Measurements from ENCODE around the gene EEF1G. TPM values are rescaled to one million over a fixed set of nuclear protein-coding genes. Genes with fewer than 3 reads are reported as not detected.

EEF1G gene, protein sequence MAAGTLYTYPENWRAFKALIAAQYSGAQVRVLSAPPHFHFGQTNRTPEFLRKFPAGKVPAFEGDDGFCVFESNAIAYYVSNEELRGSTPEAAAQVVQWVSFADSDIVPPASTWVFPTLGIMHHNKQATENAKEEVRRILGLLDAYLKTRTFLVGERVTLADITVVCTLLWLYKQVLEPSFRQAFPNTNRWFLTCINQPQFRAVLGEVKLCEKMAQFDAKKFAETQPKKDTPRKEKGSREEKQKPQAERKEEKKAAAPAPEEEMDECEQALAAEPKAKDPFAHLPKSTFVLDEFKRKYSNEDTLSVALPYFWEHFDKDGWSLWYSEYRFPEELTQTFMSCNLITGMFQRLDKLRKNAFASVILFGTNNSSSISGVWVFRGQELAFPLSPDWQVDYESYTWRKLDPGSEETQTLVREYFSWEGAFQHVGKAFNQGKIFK
- 1,728 and 1,795 TPM in 2 replicates for polyA plus RNA-seq (2011; rRNA removed)
- polyA plus RNA-seq (2012; cell fraction: cytosol; rRNA removed): 1,512 and 1,621 TPM in 2 replicates
- 865 and 1,060 TPM in 2 replicates for polyA plus RNA-seq (2012; cell fraction: nucleus; rRNA removed)
- polyA plus RNA-seq (2017; fragmentation: RNase III; extraction: RNeasy Plus Mini Kit Qiagen cat#74134 plus additional on column Dnase treatment): 1,570 to 1,588 TPM (median 1,580 TPM) in 3 replicates
- 1,998 and 2,695 TPM in 2 replicates for polyA minus RNA-seq (2011; rRNA and poly(A)+ RNA removed)

- Histone ChIP-seq H3K4me1 (peaks cover 41% of the 10 kb centered on the region), H3K27ac (peak within 1 kb of the TSS; percentile 93 to 94), H3K4me2 (peak within 1 kb of the TSS; percentile 94), H3K9me3 (no peaks in the 10 kb centered on the region), H3K4me3 (peak within 1 kb of the TSS; percentile 97)
- ATAC-seq: peak; percentile 91 to 96
- peak; percentile 99 to 100 for DNase-seq (ENCODE audit: low read depth in 1 of 2, low spot score in 1 of 2)
- FAIRE-seq: no peak
- WGBS (ENCODE audit: missing lambda C conversion rate): 2% methylated on average over 33 of the region's 46 CpGs
- ChIA-PET CTCF (interaction anchor here (0.7 to 2.5 kb wide), 7 partner anchors 10 to 179 kb away, joined by 3 to 13 read pairs (median 4); no protein-coding TSS in a partner anchor), POLR2A (interaction anchor here (0.6 to 2.8 kb wide), 31 partner anchors 8 to 1212 kb away, joined by 3 to 93 read pairs (median 5); partner anchors contain the start of genes AHNAK, B3GAT3, C11orf98 and CSKMT)
- TF ChIP-seq TFCP2L1 (CRISPR knock-in tag; IDR thresholded peaks at IDR 0.05): no peak
- peak; percentile 94; the same call in 2 of the 3 replicates for TF ChIP-seq BCL3 (IDR thresholded peaks at IDR 0.05)
- peak; percentile 72 for TF ChIP-seq CHD2 (IDR thresholded peaks at IDR 0.05; ENCODE audit: low read length, partially characterized antibody)
- peak; percentile 52; the same call in 1 of the 2 replicates for TF ChIP-seq MAZ (IDR thresholded peaks at IDR 0.05; ENCODE audit: borderline replicate concordance, low read depth, low read length)
- TF ChIP-seq PHF8 (IDR thresholded peaks at IDR 0.05; ENCODE audit: borderline replicate concordance, low read depth): peak; percentile 61; the same call in 1 of the 2 replicates
- peak; percentile 20; the same call in 1 of the 2 replicates for TF ChIP-seq PBX3 (IDR thresholded peaks at IDR 0.05)
- TF ChIP-seq EP300 (IDR thresholded peaks at IDR 0.05): no peak
- TF ChIP-seq POLR2A (IDR thresholded peaks at IDR 0.05; ENCODE audit: low read length): peak; percentile 86
- 0 out of 2 replicates have a peak, but pooled peaks have one; percentile 18 for TF ChIP-seq GATA3 (IDR thresholded peaks at IDR 0.05; ENCODE audit: borderline replicate concordance)
- TF ChIP-seq TP53 (CRISPR knock-in tag; IDR thresholded peaks at IDR 0.05): peak; percentile 82
- no peak for TF ChIP-seq ZNF302 (CRISPR knock-in tag; IDR thresholded peaks at IDR 0.05)
- TF ChIP-seq RFX5 (IDR thresholded peaks at IDR 0.05): peak; percentile 12; the same call in 1 of the 2 replicates
- TF ChIP-seq REST (IDR thresholded peaks at IDR 0.05): peak; percentile 67
- no peak for TF ChIP-seq NR3C1 (IDR thresholded peaks at IDR 0.05)
- TF ChIP-seq JUN (IDR thresholded peaks at IDR 0.05): peak; percentile 88 to 97; a peak in 4 of 5 replicates
- peak; percentile 73; the same call in 1 of the 2 replicates for TF ChIP-seq MAX (IDR thresholded peaks at IDR 0.05)
- no peak for TF ChIP-seq CEBPB (IDR thresholded peaks at IDR 0.05)
Measured at GRCh38 chr11:62573592-62574362, at the start of gene EEF1G. Gene EEF1G (minus strand): TSS chr11:62573891. CDS start chr11:62573842, 49 bp downstream.

All from A549 (cell line).